Psoas muscle (tissue), 8 donors: Measurements from ENCODE around the gene SUMO1. TPM values are rescaled to one million over a fixed set of nuclear protein-coding genes. Genes with fewer than 3 reads are reported as not detected.
"Not testable (repeated sequence)": the region's sequence is repeated elsewhere in the genome, so short reads cannot be mapped to it uniquely, and the experiment has no call there.

Experiments used
- ATAC-seq, 4 donors: fragments of 200-7000 bp; cut with Tn5 transposase; one replicate each; pipeline ENCODE4 v1.9.1; 2020; ENCODE audit warnings: moderate library complexity in 3 of 4, mild to moderate bottlenecking in 2 of 4
- DNase-seq, 2 donors: peaks; one replicate each; pipeline ENCODE4 v3.0.0-alpha.2; 2020
- H3K27ac ChIP-seq: fragments of 200-600 bp; one replicate; pipeline ENCODE4 v1.8.0; 2022
- H3K27me3 ChIP-seq, 3 donors: fragments of 200-600 bp in 1 of 3; one replicate each; pipeline versions ENCODE4 v1.6.1 to v1.8.0; 2013 to 2022; ENCODE audit warnings: low read length in 2 of 3, mild to moderate bottlenecking in 2 of 3, moderate library complexity in 1 of 3; ENCODE audit not compliant: insufficient read depth in 3 of 3
- H3K36me3 ChIP-seq, 2 donors: fragments of 200-600 bp in 1 of 2; one replicate each; pipeline versions ENCODE4 v1.6.1 to v1.8.0; 2013 to 2022; ENCODE audit warnings: low read depth in 1 of 2, mild to moderate bottlenecking in 1 of 2, moderate library complexity in 1 of 2; ENCODE audit not compliant: insufficient read depth in 1 of 2
- H3K4me1 ChIP-seq: fragments of 200-600 bp; one replicate; pipeline ENCODE4 v1.8.0; 2022
- H3K4me3 ChIP-seq: fragments of 200-600 bp; one replicate; pipeline ENCODE4 v1.8.0; 2022; ENCODE audit warnings: mild to moderate bottlenecking
- H3K9me3 ChIP-seq: fragments of 200-600 bp; one replicate; pipeline ENCODE4 v1.8.0; 2022
- WGBS, 3 donors: extraction: QIAGEN DNeasy Blood & Tissue Kit; methylation state at CpG; one replicate each; pipeline versions ENCODE4 v1.1.6 to v1.1.7; 2013; 5-methylcytosine and 5-hydroxymethylcytosine counted together
- intact Hi-C, 2 donors: fragments of 100-400 bp; cut with DNase I; formaldehyde crosslinking; loops; one replicate each; pipeline versions ENCODE4 v1.11.0 to v1.14.2; 2022
- long read RNA-seq, 2 donors: library from polyadenylated mRNA; unstranded; transcript quantifications; one replicate each; pipeline ENCODE4 v2.0.0, GENCODE V29; 2021
- polyA plus RNA-seq, 3 donors: library from polyadenylated mRNA; stranded (reverse); fragments of 200-250 nt; gene quantifications; one replicate each; pipeline ENCODE4 v1.2.3, GENCODE V29; 2013
- total RNA-seq, 4 donors: library from RNA; stranded (reverse); fragmentation: NEBNext Ultra II Directional in 2 of 4; extraction: Animal tissue kit (Norgen Biotek cat#: 25700) in 2 of 4; gene quantifications; one replicate each; pipeline versions ENCODE4 v1.2.1 to v1.2.4, GENCODE V29; 2021 to 2023
- TF ChIP-seq, protein P1 (sequence below): fragments of 200-600 bp; IDR thresholded peaks from one replicate; pipeline ENCODE4 v1.8.0; 2022; ENCODE audit warnings: antibody characterized with exemption
- donor health status: healthy with polysubstance abuse.
- donor health status: DM: no; HTN: no; CAD: no; lungs with moderate emphysema.
- donor health status: Bipolar disorder and iron deficiency.
- donor health status: healthy.
- donor health status: DM: yes; HTN: yes; CAD: no.
- donor health status: DM: no; HTN: no; CAD: no.
- donor health status: DM: no; HTN: no; CAD: no.
- donor health status: DM: yes; HTN: yes; CAD: no.

SUMO1 gene
- 10 to 100 TPM; 55.4 to 70.5 (median 66.2) TPM for total RNA-seq
- 100 to 1,000 TPM in 1 of 3 donors, 10 to 100 TPM in 2; 69.8 to 134 (median 74.2) TPM for polyA plus RNA-seq
- long read RNA-seq, donor 1, transcript SUMO1-203 (5 exons, 1,536 nt): major isoform, 27 of 29 reads
- long read RNA-seq, donor 1, partial matches to known transcripts: 0 of 29 reads
- long read RNA-seq, donor 1, other reads (novel, unspliced or antisense): 1 of 29 reads
- long read RNA-seq, donor 2, transcript SUMO1-203 (5 exons, 1,536 nt): major isoform, 60 of 75 reads
- long read RNA-seq, donor 2, transcript SUMO1-205 (5 exons, 534 nt): minor isoform, 5 of 75 reads
- long read RNA-seq, donor 2, partial matches to known transcripts: 2 of 75 reads
- long read RNA-seq, donor 2, other reads (novel, unspliced or antisense): 3 of 75 reads

DNA sequence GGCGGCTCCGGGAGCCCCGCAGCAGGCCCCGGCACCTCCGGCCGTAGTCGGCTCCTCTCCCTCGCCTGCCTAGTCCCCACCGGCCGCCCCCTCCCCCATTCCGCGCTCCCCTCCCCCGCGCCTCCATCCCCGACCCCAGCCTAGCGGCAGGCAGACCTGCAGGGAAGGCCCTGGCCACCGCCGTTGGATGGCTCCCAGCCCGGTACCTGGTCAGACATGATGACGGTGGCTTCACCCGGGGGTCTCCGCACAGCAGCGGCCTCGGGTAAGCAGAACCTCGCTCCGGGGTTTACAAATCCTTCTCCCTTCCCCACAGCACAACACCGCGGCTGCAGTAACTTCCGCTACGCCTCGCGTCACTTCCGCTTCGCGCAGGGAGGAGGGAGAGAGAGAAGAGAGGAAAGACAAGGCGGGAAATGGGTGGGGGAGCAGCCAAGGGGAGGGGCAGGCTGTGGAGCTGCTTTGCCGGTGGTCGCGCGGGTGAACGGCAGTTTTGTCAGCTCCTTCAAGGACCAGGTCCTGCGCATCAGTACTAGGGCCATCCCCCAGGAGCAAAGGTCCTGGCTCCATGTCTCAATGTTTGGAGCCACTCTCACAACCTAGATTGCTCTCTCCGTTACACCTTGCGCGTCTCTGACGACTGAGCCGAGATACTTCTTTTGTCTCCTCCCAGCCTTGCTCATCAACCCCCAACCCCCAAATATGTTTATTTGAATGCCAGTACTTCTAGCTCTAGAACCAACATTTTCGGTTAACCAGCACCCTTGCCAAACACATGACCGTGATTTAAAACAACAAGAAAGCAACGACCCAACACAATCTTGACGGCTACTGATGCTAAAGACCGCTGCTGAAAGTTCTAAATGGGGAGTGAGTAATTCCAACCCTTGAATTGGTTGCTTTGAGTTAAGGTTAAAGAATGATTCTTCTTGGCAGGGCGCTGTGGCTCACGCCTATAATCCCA is at the start of gene SUMO1:
Gene SUMO1 (minus strand): TSS at position 364 of the 964 bp plus-strand sequence. CDS start 146 bp downstream, at position 218.
- Histone ChIP-seq H3K4me1 (peaks cover 35% of the 10 kb centered on the region), H3K27me3 (no peaks in the 10 kb centered on the region), H3K4me3 (peak within 1 kb of the TSS; percentile 98), H3K9me3 (no peaks in the 10 kb centered on the region), H3K27ac (peak within 1 kb of the TSS; percentile 93), H3K36me3 (no peaks in the 10 kb centered on the region)
- peak; percentile 90 to 94 for DNase-seq
- WGBS, 3 donors: 3 to 6% (median 5%) methylated on average over 38 to 53 of the region's 54 CpGs
- TF ChIP-seq, protein P1, sequence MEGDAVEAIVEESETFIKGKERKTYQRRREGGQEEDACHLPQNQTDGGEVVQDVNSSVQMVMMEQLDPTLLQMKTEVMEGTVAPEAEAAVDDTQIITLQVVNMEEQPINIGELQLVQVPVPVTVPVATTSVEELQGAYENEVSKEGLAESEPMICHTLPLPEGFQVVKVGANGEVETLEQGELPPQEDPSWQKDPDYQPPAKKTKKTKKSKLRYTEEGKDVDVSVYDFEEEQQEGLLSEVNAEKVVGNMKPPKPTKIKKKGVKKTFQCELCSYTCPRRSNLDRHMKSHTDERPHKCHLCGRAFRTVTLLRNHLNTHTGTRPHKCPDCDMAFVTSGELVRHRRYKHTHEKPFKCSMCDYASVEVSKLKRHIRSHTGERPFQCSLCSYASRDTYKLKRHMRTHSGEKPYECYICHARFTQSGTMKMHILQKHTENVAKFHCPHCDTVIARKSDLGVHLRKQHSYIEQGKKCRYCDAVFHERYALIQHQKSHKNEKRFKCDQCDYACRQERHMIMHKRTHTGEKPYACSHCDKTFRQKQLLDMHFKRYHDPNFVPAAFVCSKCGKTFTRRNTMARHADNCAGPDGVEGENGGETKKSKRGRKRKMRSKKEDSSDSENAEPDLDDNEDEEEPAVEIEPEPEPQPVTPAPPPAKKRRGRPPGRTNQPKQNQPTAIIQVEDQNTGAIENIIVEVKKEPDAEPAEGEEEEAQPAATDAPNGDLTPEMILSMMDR: no peak
- ATAC-seq: peak; percentile 94 to 98 (median 96)
- intact Hi-C loops: no loop called here

DNA sequence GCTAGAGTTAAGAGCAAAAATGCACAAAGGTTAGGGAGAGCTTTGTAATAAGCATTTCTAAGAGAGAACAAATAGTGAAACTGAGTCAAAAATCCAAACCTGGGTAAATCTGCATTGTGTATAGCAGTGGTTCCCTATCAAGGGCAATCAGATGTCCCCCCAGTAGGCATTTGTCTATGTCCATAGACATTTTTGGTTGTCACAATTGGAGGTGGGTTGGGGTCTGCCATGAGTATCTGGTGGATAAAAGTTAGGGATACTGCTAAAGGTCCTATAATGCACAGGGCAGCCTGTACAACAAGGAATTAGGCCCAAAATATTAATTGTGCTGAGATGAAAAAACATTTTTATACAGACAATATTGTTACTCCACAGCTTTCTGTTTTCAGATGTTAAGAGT is 48.2 kb upstream of the SUMO1 start:
- TF ChIP-seq, protein P1: no peak
- H3K27ac ChIP-seq: no peak overlapping the region
- peaks cover 17 to 100% of the 10 kb centered on the region in 2 donors for H3K36me3 ChIP-seq
- intact Hi-C loops: no loop called here
- no peaks in the 10 kb centered on the region for H3K27me3 ChIP-seq
- DNase-seq: no peak
- ATAC-seq: no peak
- no peaks in the 10 kb centered on the region for H3K9me3 ChIP-seq
- peaks cover 6% of the 10 kb centered on the region for H3K4me1 ChIP-seq
- H3K4me3 ChIP-seq: no peak overlapping the region

DNA sequence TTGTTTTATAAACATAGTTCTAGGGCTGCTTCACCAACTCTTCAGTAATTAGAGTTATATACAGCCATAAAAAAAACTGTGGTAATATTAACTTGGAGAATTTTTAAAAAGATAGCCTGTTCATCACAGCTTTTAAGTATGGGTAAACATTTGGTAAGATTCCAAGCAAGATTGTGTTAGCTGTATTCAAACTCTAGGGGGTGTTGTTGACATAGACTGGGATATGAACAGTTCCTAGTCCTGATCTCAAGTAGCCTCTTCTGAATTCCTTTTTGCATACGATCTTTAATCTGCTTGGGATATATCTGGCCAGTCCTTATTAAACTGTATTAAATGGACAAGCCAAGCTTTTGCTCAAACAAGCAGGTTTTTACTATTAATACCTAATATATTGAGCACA is 40.5 kb upstream of the SUMO1 start:
- intact Hi-C loops: no loop called here
- peaks cover 6 to 64% of the 10 kb centered on the region in 2 donors for H3K36me3 ChIP-seq

DNA sequence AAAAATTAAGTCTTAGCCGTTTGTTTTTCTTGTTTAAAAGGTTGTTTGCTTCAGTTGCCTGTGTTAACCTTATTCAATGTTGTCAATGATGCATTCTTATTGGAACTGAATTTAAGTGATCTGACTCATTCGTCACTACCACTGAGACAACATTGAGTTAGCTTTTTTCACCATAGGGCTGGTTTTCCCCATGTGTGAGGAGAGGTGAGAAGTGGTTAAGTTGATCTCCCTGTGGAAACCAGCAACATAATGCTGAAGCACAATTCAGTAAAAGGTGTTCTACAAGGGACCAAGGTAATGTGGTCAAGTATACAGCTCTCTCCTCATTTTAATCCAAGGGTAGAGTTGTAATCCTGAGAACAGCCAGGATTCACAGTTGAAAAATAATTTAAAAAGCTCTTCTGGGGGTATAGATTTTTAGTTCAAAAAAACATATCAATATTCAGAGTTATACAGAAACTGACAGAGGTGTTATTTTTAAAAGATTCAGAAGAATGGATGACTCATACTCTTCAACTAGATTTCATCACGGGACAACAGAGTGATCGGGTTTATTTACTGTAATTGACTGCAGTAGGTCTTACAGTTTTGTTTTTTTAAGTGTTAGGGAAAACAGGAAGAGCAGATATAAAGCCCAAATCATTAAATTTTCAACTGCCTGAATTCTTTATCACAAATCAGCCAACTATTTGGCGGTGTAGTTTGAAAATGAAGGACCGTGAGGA is 39.8 kb upstream of the SUMO1 start:
- H3K27ac ChIP-seq: peak overlapping the region; percentile 72
- peak; percentile 57 to 80 (median 72) for ATAC-seq

More for the DNA sequence above, 40.5 kb upstream of the SUMO1 start:
- 4 to 15% (median 12%) methylated on average over 1 of the region's 1 CpG for WGBS, 3 donors
- Histone ChIP-seq H3K4me1 (peaks cover 36% of the 10 kb centered on the region), H3K27me3 (no peaks in the 10 kb centered on the region), H3K9me3 (no peaks in the 10 kb centered on the region), H3K4me3 (no peak overlapping the region), H3K27ac (peak overlapping the region; percentile 72)
- TF ChIP-seq, protein P1: peak; percentile 59
- ATAC-seq: peak; percentile 63 to 76 (median 72)
- no peak for DNase-seq

DNA sequence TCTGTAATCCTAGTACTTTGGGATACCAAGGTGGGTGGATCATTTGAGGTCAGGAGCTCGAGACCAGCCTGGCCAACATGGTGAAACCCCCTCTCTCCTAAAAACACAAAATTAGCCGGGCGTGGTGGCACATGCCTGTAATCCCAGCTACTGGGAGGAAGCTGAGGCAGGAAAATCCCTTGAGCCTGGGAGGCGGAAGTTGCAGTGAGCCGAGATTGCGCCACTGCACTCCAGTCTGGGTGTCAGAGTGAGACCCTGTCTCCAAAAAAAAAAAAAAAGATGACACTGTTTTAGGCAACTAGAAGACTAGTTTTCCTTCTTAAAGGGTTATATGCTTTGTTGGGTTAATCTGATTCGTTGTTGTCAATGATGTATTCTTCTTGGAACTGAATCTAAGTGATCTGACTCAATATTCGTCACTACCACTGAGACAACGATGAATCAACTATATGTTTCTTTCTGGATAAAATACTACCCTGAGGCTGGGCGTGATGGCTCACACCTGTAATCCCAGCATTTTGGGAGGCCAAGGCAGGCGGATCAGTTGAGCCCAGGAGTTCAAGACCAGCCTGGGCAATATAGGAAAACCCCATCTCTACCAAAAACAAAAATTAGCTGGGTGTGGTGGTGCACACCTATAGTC is 37.8 kb upstream of the SUMO1 start:
- H3K36me3 ChIP-seq: peaks cover 0 to 42% of the 10 kb centered on the region in 2 donors
- peaks cover 40% of the 10 kb centered on the region for H3K4me1 ChIP-seq
- H3K27me3 ChIP-seq, ATAC-seq, intact Hi-C loops, DNase-seq, H3K9me3 ChIP-seq, H3K4me3 ChIP-seq: not testable (repeated sequence)
- WGBS, 3 donors: 89 to 92% (median 90%) methylated on average over 11 of the region's 11 CpGs
- peak overlapping the region; percentile 72 for H3K27ac ChIP-seq

More for the DNA sequence above, 39.8 kb upstream of the SUMO1 start:
- 64 to 67% (median 65%) methylated on average over 6 of the region's 6 CpGs for WGBS, 3 donors
- TF ChIP-seq, protein P1: no peak
- DNase-seq: no peak
- H3K4me3 ChIP-seq: no peak overlapping the region
- peaks cover 40% of the 10 kb centered on the region for H3K4me1 ChIP-seq
- H3K36me3 ChIP-seq: peaks cover 5 to 57% of the 10 kb centered on the region in 2 donors
- no peaks in the 10 kb centered on the region for H3K9me3 ChIP-seq
- intact Hi-C loops: no loop called here
- H3K27me3 ChIP-seq: no peaks in the 10 kb centered on the region
